ENCODE measurements around the gene PGLYRP4. TPM values are rescaled to one million over a fixed set of nuclear protein-coding genes. Genes with fewer than 3 reads are reported as not detected.

PGLYRP4 gene, protein sequence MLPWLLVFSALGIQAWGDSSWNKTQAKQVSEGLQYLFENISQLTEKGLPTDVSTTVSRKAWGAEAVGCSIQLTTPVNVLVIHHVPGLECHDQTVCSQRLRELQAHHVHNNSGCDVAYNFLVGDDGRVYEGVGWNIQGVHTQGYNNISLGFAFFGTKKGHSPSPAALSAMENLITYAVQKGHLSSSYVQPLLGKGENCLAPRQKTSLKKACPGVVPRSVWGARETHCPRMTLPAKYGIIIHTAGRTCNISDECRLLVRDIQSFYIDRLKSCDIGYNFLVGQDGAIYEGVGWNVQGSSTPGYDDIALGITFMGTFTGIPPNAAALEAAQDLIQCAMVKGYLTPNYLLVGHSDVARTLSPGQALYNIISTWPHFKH
- total RNA-seq (2022; extraction: Qiagen RNA extraction): not detected in 5 replicates

DNA sequence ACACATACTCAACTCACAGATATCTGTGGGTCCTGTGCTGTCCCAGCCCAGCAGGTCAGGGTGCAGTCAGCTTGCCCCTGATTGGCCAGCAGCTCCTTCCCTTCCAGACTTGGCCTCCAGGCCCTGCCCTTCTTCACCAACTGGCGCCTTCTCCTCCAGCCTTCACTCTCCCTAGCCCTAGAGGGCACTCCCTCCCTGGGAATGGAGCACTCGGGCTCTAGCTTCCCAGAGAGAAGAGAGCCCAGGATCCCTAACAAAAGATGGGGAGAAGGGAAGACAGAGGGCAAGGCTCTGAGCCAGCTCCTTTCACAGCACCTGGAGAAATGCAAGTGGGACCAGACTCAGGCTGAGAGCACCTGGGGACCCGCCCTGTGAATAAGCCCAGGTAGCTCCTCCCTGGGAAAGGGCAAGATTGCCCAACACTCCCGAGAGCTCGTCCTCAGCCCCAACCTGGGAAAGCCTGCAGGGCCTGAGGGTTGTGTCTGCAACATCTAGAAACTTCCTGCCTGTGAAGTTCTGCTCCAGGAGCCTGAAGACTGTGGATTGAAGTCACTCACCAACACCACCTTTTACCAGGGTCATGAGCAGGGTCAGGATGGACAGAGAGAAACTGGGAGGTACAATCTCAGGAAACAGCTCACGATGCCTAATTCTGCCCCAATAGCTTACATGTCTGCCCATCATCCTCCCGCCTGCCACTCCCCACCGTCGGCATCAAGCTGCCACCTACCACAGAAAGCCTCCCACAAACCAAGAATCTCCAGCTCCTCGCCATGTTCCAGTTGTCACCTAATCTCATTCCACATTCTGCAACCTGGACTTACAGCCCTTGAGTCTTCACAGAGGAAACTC, at the start of gene PGLYRP4:
TSS of gene PGLYRP4 (minus strand) at position 331 of the 852 bp plus-strand sequence. CDS start 909 bp downstream, outside the sequence.

DNA sequence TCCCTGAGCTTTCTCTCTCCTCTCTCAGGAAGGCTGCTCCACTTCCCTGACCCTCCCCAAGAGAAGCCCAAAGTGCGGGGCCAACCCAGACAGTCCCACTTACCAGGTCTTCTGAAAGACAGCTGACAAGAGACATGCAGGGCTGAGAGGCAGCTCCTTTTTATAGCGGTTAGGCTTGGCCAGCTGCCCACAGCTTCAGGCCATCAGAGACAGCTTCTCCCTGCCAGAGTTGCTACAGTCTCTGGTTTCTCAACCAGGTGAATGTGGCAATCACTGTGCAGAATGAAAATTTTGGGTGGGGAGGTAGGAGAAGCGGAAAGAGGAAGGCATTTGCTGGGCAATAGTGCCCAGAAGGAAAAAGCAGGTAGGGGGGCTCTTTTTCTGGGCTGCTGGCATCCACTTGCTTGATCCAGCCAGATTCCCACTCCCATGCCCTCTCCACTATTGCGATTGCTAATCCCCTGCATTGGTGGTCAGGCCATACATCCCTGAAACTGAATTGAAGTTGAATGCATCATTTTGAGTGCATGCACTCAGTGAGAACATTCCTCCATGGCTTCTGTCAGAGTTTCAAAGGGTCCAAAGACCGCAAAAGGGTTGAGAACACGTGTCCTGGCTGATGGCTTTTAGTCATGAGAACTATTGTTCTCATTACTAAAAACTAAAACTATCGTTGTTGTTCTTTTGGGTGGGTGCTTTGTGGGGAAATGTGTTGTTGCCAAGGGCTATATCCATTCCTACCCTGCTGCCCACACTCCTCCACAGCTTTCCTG, 42.5 kb upstream of the PGLYRP4 start, which contains the start of gene S100A8:
TSS of gene S100A8 (minus strand) at position 136 of the 773 bp plus-strand sequence. CDS start 538 bp downstream, outside the sequence.

DNA sequence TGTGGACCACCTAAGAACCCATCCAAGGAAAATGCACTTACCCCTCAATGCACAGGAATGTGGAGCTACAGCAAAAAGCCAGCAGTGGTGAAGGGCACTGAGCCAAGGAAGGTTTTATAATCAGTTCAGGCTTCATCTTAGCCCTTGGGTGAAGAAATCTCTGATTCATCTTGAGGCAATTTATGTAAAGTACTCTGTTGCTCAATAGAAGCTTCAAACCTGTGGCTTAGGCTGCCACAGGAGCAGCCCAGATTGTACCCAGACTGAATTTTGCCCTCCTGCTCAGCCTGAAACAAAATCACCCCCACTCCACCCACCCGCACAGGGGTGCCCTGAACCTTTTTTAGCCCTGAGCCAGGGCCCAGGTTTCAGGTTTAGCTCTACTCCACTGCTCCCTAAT, 26.9 kb upstream of the PGLYRP4 start, which contains the start of gene S100A12:
TSS of gene S100A12 (minus strand) at position 111 of the 400 bp plus-strand sequence. CDS start 1,029 bp downstream, outside the sequence.

DNA sequence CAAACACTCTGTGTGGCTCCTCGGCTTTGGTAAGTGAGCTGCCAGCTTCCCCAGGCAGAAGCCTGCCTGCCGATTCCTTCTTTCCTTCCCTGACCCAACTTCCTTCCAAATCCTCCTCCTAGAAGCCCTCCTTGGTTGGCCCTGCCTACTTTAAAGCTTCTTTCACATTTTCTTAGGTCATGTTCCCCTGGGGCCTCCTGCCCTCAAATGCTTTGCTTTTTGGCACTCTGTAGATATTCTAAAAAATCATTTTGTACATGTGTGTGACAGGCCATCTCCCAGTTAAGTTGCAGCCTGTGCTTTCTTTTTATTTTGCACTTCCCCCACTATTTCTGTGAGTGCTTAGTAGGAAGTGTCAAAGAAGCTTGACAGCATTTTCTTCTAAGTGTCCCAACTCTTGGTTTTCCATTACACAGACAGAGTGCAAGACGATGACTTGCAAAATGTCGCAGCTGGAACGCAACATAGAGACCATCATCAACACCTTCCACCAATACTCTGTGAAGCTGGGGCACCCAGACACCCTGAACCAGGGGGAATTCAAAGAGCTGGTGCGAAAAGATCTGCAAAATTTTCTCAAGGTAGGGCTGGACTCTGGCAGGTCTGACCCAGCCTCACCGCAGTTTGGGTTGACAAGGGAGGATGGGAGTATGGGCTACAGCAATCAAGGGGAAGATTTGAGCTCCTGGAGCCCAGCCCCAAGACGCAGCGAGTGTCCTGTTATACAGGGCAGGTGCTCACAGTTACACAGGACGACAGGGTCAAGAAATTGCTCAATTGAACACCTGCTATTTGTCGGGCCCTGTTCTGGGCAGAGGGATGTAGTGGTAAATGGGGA, 9.4 kb upstream of the PGLYRP4 start, which contains the start of gene S100A9:
TSS of gene S100A9 (plus strand) at position 2 of the 838 bp plus-strand sequence. CDS start at position 432, 430 bp downstream.

DNA sequence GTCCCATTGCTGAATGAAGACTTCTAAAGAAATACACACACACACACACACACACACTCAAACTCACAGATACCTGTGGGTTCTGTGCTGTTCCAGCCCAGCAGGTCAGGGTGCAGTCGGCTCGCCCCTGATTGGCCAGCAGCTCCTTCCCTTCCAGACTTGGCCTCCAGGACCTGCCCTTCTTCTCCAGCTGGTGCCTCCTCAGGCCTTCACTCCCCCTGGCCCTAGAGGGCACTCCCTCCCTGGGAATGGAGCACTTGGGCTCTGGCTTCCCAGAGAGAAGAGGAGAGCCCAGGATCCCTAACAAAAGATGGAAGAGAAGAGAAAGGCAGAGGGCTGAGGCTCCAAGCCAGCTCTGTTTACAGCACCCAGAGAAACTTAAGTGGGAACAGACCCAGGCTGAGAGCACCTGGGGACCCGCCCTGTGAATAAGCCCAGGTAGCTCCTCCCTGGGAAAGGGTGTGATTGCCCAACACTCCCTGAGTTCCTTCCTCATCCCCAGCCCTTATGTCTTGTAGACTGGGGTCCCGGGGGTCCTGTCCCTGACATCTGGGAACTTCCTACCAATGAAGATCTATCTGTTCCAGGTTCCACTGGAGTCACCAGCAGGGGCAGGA, 36.0 kb downstream of the PGLYRP4 start, which contains the start of gene PGLYRP3:
TSS of gene PGLYRP3 (minus strand) at position 383 of the 617 bp plus-strand sequence. CDS start 2,287 bp downstream, outside the sequence.

Other genes starting within 250 kb of the PGLYRP4 start
- gene SPRR2F, start 235.3 kb downstream of the PGLYRP4 start, total RNA-seq (2022; extraction: Qiagen RNA extraction): not detected in 5 replicates
- gene SPRR2G, start 198.0 kb downstream of the PGLYRP4 start, total RNA-seq (2022; extraction: Qiagen RNA extraction): not detected in 5 replicates
- gene LELP1, start 145.4 kb downstream of the PGLYRP4 start, total RNA-seq (2022; extraction: Qiagen RNA extraction): not detected in 5 replicates
- gene PRR9, start 131.3 kb downstream of the PGLYRP4 start, total RNA-seq (2022; extraction: Qiagen RNA extraction): 0.05 TPM in 1 of 5 replicates, not detected in the others
- 0.06 TPM in 1 of 5 replicates, not detected in the others for gene LORICRIN, start 89.2 kb downstream of the PGLYRP4 start, total RNA-seq (2022; extraction: Qiagen RNA extraction)
- not detected in 5 replicates for gene PGLYRP3, start 35.9 kb downstream of the PGLYRP4 start, total RNA-seq (2022; extraction: Qiagen RNA extraction)
- gene S100A9, start 9.0 kb upstream of the PGLYRP4 start, total RNA-seq (2022; extraction: Qiagen RNA extraction): 0.45 to 0.90 TPM (median 0.59 TPM) in 5 replicates
- not detected in 5 replicates for gene S100A12, start 26.8 kb upstream of the PGLYRP4 start, total RNA-seq (2022; extraction: Qiagen RNA extraction)
- not detected in 5 replicates for gene S100A8, start 42.2 kb upstream of the PGLYRP4 start, total RNA-seq (2022; extraction: Qiagen RNA extraction)
- gene S100A7A, start 67.7 kb upstream of the PGLYRP4 start, total RNA-seq (2022; extraction: Qiagen RNA extraction): not detected in 5 replicates
- not detected in 5 replicates for gene S100A7, start 111.8 kb upstream of the PGLYRP4 start, total RNA-seq (2022; extraction: Qiagen RNA extraction)
- 3,320 to 3,871 TPM (median 3,675 TPM) in 5 replicates for gene S100A6, start 187.2 kb upstream of the PGLYRP4 start, total RNA-seq (2022; extraction: Qiagen RNA extraction)
- 0.88 to 1.2 TPM (median 1.0 TPM) in 5 replicates for gene S100A5, start 192.1 kb upstream of the PGLYRP4 start, total RNA-seq (2022; extraction: Qiagen RNA extraction)
- gene S100A4, start 197.0 kb upstream of the PGLYRP4 start, total RNA-seq (2022; extraction: Qiagen RNA extraction): 1,598 to 1,843 TPM (median 1,619 TPM) in 5 replicates
- gene S100A3, start 200.4 kb upstream of the PGLYRP4 start, total RNA-seq (2022; extraction: Qiagen RNA extraction): 110 to 126 TPM (median 119 TPM) in 5 replicates
- 18.7 to 33.7 TPM (median 27.4 TPM) in 5 replicates for gene S100A2, start 217.0 kb upstream of the PGLYRP4 start, total RNA-seq (2022; extraction: Qiagen RNA extraction)

Measured in A549 treated with AZD2906 at 1 μM for 4 hours (cell line).